Activated naive CD4-positive, alpha-beta T cell (primary cell): Measurements from ENCODE around the gene DAB2IP.

ENCODE experiments used
- DNase-seq, 4 experiments: peaks; one replicate each; lab custom pipeline; 2025; lab: John Stamatoyannopoulos, UW

Gene DAB2IP

GRCh38 chr9:121703014-121703734 lies 51.7 kb downstream of the DAB2IP start:
- no peak for DNase-seq

- DNase-seq: no peak
Observed at GRCh38 chr9:121704281-121704680, 52.8 kb downstream of the DAB2IP start.

- no peak for DNase-seq
Observed at GRCh38 chr9:121706149-121706750, 54.8 kb downstream of the DAB2IP start.

GRCh38 chr9:121707477-121708424 lies 56.3 kb downstream of the DAB2IP start:
- no peak for DNase-seq

DNA sequence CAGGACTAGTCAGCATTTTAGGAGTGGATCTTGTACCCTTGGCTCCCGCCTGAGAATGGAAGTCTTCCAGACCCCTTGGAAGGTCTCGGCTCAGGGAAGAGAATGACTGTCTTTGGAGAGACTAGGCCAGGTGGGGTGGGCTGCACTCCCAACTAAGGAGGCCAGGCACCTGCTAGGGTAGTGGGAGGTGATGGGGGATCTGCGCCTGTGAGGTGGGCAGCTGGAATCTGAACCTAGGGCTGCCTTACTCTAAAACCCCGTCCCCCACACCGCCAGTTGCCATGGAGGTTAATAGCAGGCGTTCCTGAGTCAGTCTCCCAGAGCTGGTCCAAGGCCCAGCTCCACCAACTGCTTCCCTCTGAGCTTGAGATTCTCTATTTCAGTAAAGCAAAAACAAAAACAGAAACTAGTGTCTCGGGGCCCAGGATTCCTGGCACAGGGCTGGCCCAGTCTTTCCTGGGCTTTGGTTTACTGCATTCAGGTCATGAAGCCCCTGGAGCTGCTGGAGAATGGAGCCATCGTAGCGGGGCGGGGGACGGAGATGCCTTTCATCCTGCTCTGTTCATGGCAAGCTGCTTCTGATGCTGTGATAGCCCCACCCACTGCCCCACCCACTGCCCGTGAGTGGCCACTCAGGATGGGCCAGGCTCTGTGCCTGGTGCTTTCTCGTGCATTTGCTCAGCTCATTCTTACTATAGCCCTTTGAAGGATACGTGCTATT lies 57.5 kb downstream of the DAB2IP start:
- no peak for DNase-seq

GRCh38 chr9:121709798-121710197 lies 58.4 kb downstream of the DAB2IP start:
- DNase-seq: no peak

DNA sequence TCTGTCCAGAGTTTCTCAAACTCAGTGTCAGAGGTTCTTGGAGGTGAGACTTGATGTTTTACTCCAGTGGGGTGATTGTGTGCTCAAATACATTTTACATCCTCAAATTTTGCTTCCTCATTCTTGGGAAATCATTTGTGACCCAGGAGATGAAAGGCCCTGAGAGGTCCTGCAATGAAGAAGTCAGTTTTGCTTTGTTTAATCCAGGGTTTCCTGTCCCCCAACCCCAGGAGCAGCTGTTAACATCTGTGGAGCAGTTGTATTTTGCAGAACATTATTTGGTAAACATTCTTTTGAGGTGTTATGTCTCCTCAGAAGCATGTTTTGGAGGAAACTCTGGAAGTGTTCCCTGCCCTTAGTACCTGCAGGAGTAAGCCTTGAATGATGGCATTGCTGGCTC lies 59.8 kb downstream of the DAB2IP start:
- DNase-seq: no peak

DNA sequence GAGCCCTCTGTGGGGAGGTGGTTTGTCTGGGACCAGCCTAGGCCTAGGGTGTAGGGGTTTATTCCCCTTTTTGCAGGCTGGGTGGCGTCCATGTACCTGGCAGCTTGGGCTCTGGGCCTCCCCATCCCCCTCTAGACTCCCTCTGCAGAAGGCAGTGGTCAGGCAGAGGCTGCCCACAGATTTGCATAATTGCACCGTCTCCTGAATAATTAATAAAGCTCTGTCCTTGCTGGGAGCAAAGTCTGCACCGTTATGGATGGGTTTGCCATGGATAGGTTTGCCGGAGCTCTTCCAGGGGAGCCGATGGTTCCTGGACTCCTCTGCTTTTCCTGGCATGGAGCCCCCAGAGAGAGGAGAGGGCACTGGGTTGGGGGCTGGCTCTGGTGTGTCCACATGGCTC lies 60.4 kb downstream of the DAB2IP start:
- DNase-seq: no peak

- DNase-seq: no peak
Observed at GRCh38 chr9:121713400-121714070, 62.1 kb downstream of the DAB2IP start.

GRCh38 chr9:121714075-121714705 lies 62.8 kb downstream of the DAB2IP start:
- DNase-seq: no peak

DNA sequence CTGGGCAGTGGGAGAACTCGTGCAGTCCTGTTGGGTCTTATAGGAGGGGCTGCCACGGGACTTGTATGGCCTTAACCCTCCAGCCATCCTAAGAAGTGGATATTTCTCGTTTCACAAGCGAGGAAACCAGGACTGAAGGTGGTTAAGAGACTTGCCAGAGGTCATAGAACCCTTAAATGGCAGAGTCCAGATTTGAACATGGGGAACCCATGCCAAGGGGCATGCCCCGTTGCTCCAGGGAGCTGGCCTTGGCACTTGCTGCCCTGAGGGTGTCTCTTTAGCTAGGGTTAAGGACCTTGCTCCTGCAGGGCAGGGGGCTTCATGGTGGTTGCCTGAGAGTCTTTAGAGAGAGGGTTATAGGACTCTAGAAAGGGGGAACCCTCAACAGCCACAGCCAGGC lies 63.4 kb downstream of the DAB2IP start:
- no peak for DNase-seq

DNA sequence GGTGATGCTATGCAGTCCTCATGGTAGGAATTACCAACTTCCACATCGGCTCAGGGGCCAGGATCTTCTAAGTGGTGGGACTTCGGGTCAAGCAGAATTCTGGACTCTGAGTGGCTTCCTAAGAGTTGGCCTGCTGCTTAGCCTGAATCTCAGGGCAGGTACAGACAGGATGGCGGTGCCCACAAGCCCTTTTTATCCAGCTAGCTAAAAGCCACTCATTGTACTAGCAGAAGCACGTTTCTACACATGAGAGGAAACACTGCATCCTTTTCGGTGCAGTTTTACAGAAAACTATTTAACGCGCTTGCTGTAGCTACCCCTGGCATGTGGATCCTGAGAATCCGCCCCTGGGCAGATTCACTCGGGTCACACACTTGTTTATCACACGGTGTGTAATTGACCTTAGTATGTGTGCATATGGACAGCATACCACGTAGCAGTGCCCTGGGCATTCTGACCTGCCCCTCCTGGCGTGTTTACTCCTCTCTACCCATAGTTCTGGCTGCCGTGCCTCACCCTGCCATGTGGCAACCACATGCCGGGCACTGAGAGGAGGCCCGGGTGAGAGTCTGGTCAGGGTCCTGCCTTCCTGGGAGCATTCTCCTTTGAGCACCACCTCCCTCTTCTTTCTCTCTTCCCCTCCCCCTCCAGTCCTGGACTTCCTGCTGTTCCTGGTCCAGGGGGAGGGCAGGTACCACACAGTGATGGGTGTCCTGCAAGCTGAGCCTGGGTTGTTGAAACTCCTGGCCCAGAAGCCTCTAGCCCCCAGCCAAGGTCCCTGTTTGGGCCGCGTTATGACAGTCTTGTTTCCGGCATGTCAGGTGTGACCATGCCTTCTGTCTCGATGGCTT lies 65.9 kb downstream of the DAB2IP start:
- DNase-seq: no peak

GRCh38 chr9:121718084-121718483 lies 66.7 kb downstream of the DAB2IP start:
- no peak for DNase-seq

GRCh38 chr9:121718501-121718900 lies 67.1 kb downstream of the DAB2IP start:
- DNase-seq: no peak

- DNase-seq: no peak
Observed at GRCh38 chr9:121720311-121721057, 69.0 kb downstream of the DAB2IP start.

DNA sequence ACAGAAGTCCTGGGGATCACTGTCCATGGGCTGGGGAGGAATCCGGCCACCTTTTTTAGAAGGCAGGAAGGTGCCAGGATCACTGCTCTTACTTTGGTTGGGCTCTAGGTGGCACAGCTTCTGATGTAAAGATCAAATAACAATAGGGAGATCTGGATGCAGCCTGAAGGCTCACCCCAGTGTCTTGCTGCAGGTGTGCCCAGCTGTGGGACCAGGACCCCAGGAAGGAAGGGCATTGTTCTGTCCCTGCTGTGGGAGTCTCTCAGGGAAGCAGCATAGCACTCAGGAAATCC lies 69.6 kb downstream of the DAB2IP start:
- DNase-seq: no peak

GRCh38 chr9:121721770-121722169 lies 70.3 kb downstream of the DAB2IP start:
- no peak for DNase-seq

DNA sequence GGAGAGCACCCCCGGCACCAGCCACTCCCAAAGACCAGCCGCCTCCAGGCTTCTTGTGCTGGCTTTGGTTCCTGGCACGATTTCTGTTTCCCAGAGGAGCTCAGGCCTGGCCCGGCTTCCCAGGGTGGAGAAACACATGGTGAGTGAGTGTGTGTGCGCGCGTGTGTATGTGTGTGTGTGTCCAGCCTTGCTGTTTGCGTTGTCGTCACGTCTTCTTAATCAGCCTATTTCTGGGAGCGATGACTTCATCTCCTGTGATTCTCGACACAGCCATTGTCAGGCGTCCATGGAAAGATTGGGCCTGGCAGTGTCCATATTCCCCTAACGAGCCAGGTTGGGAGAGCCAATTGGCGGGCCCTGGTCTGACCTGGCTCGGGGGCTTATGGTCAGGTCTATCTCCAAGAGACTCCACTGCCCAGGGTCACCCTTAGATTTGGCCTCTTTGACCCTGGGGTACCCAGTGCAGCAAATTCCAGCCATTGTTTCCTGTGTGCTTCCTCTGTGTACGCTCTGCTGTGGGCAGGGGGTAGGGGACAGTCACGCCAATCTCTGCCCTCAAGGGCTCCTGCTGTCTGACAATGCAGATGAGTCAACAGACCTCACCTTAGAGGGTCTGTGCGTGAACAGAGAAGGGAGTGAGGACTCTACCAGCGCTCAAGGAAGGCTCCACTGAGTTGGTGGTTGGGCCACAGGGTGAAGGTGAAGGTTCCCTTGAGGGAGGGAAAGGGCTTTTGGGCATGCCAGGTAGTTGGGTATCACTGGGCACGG lies 73.8 kb downstream of the DAB2IP start:
- DNase-seq: no peak
